KG1 (cell line): Measurements from ENCODE around the gene LMCD1.

ENCODE experiments used
- DNase-seq: peaks from one replicate; lab custom pipeline; 2025; lab: John Stamatoyannopoulos, UW

The LMCD1 gene

DNA sequence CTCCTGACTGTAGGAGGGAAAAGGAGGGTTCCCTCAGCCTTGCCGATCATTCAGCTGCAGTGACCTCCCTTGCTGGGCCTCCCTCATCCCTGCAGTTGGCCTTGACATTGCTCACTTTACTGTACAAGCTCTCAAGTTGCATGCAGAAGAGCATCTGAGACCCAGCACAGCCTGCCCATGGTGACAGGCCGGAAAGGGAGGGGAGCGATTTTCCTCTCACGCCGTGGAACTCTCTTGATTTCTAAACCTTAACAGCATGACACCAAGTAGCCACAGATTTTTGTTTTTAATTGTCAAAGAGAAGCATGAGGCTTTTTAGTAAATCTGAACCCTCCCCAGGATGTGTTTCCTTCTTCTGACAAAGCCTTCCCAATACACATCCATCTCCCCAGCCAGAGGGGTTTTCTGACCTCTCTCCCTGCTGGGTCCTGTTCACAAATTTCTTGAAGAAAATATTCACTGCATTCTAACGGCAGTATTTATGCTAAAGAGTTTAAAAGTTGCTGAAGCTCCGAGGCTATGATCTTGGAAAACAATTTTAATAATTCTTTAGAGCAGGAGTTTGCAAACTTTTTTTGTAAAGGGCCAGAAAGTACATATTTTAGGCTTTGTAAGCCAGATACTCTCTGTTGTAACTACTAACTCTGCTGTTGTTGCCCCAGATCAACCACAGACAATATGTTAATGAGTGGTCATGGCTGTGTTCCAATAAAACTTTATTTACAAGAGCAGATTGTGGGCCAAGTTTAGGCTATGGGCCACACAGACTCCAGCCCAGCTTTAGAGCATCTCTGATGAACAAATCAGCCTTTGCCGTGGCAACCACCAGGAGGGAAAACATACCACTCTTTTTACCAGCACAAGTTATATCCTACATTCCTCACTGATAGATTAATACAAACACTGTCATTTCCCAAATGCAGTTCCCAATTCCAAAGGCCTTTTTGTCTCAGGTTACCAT is 34.8 kb downstream of the LMCD1 start:
- DNase-seq, result no peak

DNA sequence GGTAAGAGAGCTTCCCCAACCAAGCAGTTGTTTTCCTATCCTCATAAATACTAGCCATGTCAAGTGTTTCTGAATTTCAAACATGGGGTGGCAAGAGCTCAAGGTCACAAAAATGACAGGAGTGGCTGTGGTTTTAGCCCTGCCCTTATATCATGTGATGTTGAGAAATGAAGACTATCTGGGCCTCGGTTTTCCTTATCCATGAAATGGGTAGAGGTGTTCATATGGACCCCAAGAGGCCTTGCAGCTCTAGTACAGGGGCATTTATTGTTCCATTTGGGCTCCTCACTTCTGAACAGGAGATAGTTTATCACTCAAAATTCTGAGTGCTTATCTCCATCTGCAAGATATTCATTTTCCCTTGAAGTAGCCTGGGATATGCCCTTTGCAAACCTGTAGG is 35.8 kb downstream of the LMCD1 start:
- DNase-seq, result no peak

DNA sequence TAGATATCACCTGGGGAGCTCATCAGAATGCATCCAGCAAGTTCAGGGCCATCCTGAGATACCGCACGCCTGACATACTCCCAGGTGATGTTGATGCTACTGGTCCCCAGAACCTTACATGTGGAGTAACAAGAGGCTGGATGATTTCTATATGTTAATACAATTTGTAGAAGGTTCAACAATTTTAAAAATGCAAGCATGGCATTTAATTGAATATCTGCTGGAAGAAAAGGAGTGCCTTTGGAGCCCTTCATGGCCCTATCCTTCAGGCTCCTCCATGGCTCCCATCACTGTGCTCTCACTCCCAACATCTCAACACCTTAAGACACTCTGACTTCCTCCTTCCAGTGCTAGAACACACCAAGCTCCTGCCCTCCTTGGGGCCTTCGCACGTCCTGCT is 36.6 kb downstream of the LMCD1 start:
- no peak for DNase-seq

DNA sequence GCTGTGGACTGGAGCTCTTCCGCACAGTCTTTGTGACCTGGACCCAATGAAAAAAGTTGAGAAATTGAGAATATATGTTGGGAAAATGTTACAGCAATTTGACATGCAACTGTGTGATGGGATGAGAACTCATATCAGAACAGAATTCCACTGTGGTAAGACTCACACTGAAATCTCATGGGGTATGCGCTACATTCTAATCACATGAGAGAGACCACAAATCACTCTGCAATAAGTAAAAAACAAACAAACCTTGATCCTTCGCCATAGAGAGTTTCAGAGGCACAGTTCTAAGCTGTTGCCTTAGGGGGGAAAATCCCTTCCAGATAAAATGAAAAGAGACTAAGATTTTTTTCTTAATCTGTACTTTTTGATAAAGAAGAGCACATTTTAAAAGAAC is 37.3 kb downstream of the LMCD1 start:
- DNase-seq, result no peak

DNA sequence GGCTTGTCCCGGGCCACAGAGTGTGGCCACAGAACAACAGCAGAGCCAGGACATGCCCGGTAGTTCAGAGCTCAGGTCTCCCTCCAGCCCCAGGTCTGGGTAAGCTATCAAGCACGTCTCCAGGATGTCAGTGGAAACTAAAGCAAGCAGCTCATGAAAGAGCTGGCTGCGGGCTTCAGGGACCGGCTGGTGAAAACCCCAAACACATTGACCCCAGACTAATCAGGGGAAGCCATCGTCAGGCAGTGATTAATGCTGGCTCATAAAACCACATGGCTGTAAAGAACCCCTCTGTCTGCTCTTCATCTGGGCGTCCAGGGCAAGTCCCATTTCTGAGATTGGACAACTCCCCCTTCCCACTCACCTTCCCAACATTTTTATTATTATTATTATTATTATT is 37.8 kb downstream of the LMCD1 start:
- no peak for DNase-seq

DNA sequence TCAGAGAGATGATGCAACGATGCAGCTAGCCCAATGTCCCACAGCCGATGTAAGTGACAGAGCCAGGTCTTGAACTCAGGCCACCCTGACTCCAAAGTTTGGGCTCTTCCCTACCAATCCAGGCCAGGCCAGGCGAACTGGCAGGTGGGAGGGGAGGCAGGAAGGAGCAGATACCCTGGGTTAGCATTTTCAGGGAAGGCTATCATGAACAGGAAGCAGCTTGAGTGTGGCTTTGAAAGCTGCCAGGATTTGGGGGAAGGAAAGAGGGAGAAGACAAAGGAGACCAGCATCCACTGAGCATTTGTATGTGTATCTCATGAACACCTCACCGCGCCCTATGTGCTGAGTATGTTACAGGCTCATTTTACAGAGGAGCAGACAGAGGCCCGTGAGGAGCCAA is 38.8 kb downstream of the LMCD1 start:
- DNase-seq, result no peak

DNA sequence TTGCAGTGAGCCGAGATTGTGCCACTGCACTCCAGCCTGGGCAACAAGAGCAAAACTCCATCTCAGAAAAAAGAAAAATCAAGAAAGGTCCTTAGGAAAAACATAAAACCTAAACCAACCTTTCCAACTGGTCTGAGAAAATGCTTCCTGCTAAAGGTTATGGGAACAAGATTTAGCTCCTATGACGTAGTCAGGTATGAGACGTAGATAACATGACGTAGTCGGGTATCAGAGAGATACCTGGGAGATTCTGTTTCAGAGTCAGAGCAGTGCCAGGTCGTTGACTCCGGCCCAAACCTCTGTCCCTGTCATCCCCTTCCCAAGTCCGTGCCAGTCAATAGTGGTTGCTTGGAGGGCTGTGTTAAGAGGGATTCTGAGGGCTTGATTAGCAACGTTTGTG is 39.9 kb downstream of the LMCD1 start:
- DNase-seq, result no peak

DNA sequence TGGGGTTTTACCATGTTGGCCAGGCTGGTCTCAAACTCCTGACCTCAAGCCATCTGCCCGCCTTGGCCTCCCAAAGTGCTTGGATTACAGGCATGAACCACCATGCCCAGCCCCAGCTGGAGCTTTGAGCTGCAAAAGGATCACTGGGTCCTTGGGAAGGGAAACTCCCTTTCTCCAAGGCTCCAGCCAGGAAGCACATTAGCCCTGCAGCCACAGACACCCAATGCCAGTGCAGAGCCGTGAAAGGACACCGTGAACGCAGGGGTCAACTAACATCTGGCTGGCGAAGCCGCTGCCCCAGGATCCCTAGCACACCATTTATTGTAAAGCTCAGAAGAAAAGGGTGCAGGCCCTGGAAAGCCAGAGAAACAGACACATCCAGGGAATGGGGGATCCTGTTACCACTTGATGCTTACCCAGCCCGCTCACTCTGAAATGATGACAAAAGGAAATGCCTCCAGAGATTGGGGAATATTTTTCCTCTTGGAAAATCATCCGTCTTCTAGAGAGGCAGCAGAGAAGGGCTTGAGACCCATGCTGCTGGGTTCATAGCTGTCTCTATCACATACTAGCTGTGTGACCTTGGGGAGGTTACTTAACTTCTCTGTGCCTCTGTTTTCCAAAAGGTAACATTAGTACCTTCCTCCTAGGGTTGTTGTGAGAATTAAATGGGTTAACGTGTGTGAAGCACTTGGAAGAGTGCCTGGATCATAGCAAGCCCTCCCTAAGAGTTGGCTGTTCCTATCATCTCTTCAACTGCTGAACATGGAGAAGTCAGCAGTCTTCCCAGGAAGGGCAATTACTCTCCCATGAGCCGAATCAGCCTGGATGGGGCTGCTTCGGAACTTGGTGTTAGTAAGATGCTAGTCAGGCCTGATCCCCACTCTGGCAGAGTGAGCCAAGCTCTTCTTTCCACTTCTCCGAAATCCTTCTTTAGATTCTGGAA is 40.8 kb downstream of the LMCD1 start:
- DNase-seq, result no peak

DNA sequence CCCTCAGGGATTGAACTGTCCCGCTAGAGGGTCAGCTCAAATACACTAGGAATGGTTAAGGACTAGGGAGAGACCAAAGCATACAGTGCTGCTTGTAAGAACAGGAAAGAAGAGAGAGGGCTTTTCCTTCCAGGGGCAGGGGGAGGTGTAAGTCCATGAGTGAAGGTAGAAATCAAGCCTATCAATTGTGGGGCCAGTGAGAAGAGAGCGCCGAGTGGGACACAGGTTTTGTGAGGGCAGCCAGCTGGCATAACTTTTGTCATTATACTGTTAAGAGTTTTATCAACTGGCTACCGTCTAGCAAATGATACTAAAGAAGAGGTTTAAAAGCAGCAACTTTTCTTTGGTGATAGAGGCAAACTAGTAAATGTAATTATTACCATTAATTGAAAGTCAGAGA is 45.0 kb downstream of the LMCD1 start:
- no peak for DNase-seq

DNA sequence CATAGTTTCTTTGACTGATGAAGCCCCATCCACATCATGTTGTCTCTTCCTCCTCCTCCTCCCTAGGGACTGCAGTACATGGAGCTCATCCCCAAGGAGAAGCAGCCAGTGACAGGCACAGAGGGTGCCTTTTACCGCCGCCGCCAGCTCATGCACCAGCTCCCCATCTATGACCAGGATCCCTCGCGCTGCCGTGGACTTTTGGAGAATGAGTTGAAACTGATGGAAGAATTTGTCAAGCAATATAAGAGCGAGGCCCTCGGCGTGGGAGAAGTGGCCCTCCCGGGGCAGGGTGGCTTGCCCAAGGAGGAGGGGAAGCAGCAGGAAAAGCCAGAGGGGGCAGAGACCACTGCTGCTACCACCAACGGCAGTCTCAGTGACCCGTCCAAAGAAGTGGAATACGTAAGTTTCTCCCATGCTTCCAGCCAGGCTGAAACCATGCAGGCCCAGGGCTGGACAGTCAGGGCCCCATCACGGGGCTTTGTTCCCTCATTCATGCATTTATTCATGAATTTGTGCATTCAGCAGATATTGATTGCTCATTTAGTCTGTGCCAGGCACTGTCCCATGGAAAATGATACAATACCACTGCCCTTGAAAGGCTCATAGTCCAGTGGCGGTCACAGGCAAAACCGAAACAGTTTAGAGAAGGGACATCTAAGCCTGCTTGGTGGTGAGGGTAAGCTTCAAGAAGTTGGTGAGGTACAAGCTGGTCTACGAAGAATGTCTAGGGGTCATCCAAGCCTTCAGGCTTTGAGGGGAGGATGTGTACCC is 47.1 kb downstream of the LMCD1 start:
- no peak for DNase-seq

DNA sequence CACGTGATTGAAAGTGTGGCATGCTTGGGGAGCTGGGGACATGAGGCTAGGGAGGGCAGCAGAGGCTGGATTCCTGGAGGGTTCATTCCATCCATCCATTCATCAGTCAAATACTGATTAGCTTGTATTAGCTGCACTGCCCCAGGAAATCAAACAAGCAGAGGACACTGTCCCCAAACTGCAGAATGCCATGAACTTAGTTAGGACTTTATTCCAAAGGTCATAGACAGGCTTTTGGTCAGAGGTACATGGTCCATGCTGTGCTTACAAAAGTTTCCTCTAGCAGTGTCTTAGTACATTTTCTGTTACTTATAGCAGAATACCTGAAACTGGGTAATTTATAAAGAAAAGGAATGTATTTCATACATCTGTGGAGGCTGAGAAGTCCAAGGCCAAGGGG is 47.7 kb downstream of the LMCD1 start:
- DNase-seq, result no peak

DNA sequence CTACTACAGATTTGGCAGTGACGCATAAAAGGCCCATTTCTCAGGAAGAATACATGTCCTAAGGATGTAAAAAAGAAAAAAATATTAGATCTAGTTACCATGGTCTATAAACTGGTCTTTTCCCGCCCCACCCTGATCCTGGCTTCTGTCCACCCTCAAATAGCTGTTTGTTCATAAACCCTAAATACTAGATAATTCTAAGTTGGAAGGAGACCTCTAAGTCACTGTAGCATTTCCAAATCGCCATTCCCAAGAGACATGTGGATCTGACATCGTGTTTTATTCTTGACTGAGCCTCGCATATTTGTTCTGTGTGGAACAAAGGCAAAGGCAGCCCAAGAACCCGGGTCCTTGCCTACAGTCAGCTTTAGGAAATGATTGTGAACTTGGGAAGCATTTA is 49.0 kb downstream of the LMCD1 start:
- DNase-seq, result no peak

DNA sequence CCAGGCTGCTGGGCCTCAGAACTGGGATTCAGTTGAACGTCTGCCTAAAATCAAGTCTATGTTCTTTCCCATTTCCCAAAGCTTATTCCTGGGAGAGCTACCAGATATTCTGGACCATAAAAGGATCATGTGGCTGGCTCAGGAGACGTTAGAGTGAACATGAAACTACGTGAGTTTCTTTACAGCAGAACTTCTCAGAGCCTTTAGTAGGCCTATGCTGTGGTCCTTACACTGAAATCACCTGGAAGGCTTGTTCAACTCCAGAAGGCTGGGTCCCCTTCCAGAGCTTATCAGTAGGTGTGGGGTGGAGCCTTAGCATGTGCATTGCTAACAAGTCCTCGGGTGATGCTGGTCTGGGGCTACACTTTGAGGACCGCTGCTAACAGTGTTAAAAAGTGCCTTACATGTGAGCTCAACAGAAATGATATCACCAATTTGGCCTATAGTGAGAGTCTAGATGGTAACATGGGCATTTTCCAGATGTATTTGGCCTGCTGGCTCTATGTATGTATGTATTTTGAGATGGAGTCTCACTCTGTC is 50.7 kb downstream of the LMCD1 start:
- DNase-seq, result no peak

DNA sequence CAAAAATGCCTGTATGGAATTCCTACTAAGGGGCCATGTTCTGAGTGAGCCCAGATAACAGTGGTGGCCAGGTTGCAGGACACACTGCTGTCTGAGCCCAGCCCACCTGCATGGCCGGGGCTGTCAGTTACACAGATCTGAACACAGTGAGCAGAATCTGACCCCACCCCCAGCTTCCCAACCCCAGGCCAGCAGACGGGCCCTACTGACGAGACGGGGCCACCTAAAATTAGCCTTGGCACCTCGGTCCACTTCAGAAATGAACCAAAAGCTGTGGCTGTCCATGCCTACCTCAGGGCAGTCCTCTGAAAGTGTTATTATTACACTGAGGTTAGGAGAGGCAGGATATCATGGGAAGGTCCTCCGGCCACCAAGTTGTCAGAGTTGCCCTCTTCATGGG is 51.8 kb downstream of the LMCD1 start:
- no peak for DNase-seq

DNA sequence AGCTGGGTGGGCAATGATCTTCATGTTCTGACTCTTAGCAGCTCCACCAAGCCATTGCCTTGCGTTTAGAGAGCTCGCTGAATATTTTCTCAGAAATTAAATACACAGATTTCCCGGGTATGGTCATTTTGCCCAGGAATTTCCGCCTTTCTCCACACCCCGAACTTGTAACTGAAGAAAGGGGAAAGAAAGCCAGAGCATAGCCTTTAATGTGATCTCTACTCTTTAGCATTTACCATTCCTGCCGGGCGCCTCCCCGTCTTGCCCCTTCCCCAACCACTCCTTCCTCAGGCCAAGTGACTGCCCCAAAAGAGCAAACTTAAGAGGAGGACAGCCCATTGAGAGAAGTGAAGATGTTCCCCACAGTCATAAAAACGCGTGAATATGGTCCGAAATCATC is 53.1 kb downstream of the LMCD1 start:
- no peak for DNase-seq

DNA sequence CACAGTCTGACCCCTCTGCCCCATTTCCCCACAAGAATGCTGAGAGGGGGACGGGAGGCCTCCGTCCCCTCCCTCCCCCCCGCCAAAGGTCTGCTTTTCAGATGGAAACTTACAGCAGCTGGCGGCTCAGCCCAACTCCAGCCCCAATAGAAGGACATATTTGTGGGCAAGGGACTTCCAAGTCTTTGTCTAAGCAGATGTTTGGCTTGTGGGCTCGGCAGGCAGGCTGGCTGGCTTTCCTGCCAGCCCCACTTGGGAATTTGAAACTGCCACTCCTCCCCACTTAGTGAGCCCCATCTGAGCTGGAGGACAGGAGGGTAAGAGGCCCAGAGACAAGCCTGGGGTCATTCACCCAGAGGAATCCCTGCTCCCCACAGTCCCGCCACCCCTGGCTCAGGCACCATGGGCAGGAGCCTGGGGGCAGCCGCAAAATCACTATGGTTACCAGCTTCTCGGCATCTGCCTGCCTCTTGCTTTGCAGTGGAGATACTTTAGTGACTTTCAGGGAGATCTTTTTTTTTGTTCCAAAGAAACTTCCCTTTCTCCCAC is 53.6 kb downstream of the LMCD1 start:
- no peak for DNase-seq

DNA sequence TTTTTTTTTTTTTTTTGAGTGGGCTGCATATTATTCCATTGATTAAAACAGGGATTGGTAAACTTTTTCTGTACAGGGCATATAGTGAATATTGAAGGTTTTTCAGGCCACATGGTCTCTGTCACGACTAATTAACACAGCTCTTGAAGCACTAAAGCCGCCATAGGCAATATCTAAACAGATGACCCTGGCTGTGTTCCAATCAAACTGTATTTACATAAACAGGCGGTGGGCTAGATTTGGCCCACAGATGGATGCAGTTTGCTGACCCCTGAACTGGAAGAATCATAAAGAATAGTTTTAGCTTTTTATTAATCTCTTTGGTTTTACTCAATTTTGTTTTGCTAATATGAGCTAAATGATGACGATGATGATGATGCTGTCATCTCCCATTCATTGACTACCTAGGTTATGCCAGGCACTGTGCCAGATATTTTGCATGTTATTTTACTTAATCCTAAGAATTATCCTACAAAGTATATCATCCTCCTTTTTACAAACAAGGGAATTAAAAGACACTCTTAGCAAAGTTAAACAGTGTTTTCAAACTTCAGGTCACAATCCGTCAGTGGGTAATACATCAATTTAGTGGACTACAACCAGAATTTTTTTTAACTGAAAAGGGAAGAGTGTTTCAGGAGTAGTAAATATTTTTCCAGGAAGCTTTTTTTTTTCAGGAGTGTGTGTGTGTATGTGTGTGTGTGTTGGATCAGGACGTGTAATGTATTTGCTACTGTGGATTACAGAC is 54.3 kb downstream of the LMCD1 start:
- no peak for DNase-seq

DNA sequence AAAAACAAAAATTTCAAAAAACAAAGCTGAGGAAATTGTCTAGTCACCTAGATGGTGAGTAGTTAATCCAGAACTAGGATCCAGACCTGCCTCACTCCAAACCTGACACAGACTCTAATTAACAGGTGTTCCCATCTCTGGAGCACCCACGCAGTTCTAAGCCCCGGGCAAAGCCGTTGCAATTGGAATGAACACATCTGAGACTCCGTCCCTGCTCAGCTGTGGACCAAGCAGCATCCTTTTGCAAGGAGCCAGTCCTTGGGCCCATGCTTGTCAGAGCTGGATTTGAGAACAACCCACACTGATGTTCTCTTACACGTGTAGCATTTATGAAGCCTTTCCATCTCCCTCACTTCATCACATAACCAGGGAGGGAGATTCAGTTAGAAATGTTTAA is 54.8 kb downstream of the LMCD1 start:
- DNase-seq, result no peak

DNA sequence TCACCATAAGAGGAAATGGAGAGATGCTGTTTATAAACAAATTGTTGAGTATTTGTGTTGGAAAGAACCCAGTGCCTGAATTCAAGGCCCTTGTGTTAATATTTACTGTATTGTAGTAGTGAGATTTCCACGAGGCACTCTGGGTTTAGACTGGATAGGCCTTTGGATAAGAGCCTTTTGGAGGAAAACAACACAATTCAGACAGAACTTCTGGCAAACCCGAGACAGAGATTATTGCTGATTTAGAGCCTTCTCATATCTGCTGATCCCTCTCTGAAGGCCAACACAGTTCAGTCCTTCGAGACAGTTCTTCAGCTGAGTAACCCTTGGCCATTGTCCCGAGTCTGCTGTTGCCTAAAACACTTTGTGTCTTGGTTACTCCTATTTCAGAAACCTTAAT is 55.7 kb downstream of the LMCD1 start:
- no peak for DNase-seq

DNA sequence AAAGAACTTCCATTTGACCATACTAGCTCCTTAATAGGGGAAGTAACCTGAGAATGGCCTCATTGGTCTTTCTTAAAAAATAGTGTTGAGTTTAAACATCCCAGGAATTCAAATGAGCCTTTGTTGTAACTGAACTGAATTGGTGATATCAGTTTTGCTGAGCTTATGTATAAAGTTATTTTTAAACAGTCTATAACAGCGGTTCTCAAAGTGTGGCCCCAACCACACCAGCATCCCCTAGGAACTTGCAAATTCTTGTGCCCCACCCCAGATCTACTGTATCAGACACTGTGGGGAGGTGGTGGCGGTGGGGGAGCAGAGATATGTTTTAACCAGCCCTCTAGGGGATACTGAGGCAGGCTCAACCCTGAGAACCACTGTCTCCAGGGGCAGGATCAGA is 57.0 kb downstream of the LMCD1 start:
- no peak for DNase-seq

DNA sequence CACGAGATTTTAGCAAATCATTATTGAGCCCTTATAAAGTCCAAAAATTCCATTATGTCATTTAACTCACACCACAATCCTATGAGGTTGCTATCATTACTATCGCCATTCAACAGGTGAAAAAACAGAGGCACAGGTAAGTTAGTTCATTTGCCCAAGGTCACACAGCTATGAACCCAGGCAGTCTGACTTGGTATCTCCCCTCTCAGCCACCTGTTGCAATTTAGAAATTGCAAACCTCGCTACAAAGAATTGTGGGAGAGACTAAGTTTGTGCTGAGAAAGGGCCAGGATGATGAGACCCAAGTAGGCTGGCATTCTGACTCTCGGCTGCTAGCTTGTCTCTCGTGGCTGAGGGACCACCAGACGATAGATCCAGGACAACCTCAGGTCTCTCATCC is 57.7 kb downstream of the LMCD1 start:
- no peak for DNase-seq
